HepG2 (cell line): ENCODE results near the gene ETV2. TPM values are rescaled to one million over a fixed set of nuclear protein-coding genes. Genes with fewer than 3 reads are reported as not detected.

Experiments used
- AHR ChIP-seq: IDR thresholded peaks from 2 replicates; pipeline ENCODE4 v1.6.1; 2018; ENCODE audit warnings: missing genetic modification reagents, missing compliant biosample characterization
- ATF7 ChIP-seq, 2 experiments: fragments of 450-650 bp in 1 of 2; sonication (generic) in 1 of 2; formaldehyde crosslinking in 1 of 2; IDR thresholded peaks; 2 replicates each; pipeline versions ENCODE4 v1.4.0 to v1.6.1; 2016 to 2020; ENCODE audit warnings: antibody characterized with exemption in 1 of 2, mild to moderate bottlenecking in 1 of 2, missing genetic modification reagents in 1 of 2
- CAMTA2 ChIP-seq: sonication (generic); formaldehyde crosslinking; IDR thresholded peaks from 2 replicates; pipeline ENCODE4 v1.4.0; 2020; ENCODE audit warnings: mild to moderate bottlenecking, missing genetic modification reagents, borderline replicate concordance
- ELF3 ChIP-seq: IDR thresholded peaks from 2 replicates; pipeline ENCODE4 v1.6.1; 2016; ENCODE audit warnings: missing genetic modification reagents, missing compliant biosample characterization
- ESRRA ChIP-seq: sonication (generic); formaldehyde crosslinking; IDR thresholded peaks from 2 replicates; pipeline ENCODE4 v1.5.1; 2020; ENCODE audit warnings: mild to moderate bottlenecking, low read depth, missing genetic modification reagents
- FOXC1 ChIP-seq: sonication (generic); formaldehyde crosslinking; IDR thresholded peaks from 2 replicates; pipeline ENCODE4 v1.8.0; 2022; ENCODE audit warnings: mild to moderate bottlenecking, missing genetic modification reagents, borderline replicate concordance
- HOXA3 ChIP-seq: sonication (generic); formaldehyde crosslinking; IDR thresholded peaks from 2 replicates; pipeline ENCODE4 v1.5.0; 2020; ENCODE audit warnings: missing genetic modification reagents
- ISL2 ChIP-seq: sonication (generic); formaldehyde crosslinking; IDR thresholded peaks from 2 replicates; pipeline ENCODE4 v1.5.0; 2020; ENCODE audit warnings: missing genetic modification reagents
- POLR2A ChIP-seq, 2 experiments: IDR thresholded peaks; 2 replicates each; pipeline ENCODE4 v1.6.1; 2011; ENCODE audit warnings: low read depth in 2 of 2, low read length in 2 of 2, mild to moderate bottlenecking in 1 of 2, moderate library complexity in 1 of 2; ENCODE audit not compliant: insufficient read depth in 1 of 2
- RCOR2 ChIP-seq: IDR thresholded peaks from 2 replicates; pipeline ENCODE4 v1.6.1; 2016; ENCODE audit warnings: missing biosample characterization, missing genetic modification reagents
- SIN3B ChIP-seq: fragments of 150-350 bp; IDR thresholded peaks from 2 replicates; pipeline ENCODE4 v1.6.1; 2014; ENCODE audit warnings: low read length
- SIX1 ChIP-seq: sonication (generic); formaldehyde crosslinking; IDR thresholded peaks from 2 replicates; pipeline ENCODE4 v1.4.0; 2020; ENCODE audit warnings: missing genetic modification reagents, borderline replicate concordance
- SMARCC2 ChIP-seq: fragments of 450-650 bp; IDR thresholded peaks from 2 replicates; pipeline ENCODE4 v1.6.1; 2017; ENCODE audit warnings: antibody characterized with exemption, mild to moderate bottlenecking
- SOX13 ChIP-seq, 3 experiments: fragments of 450-650 bp in 1 of 3; sonication (generic) in 1 of 3; formaldehyde crosslinking in 1 of 3; IDR thresholded peaks in 2 of 3; conservative IDR thresholded peaks in 1 of 3; 2 replicates each; pipeline versions ENCODE4 v1.5.0 to v1.6.1; 2016 to 2020; ENCODE audit warnings: antibody characterized with exemption in 1 of 3, mild to moderate bottlenecking in 1 of 3, missing compliant biosample characterization in 1 of 3, missing genetic modification reagents in 1 of 3, moderate library complexity in 1 of 3
- WIZ ChIP-seq: sonication (generic); formaldehyde crosslinking; IDR thresholded peaks from 2 replicates; pipeline ENCODE4 v1.5.1; 2020; ENCODE audit warnings: mild to moderate bottlenecking, missing genetic modification reagents
- ZEB1 ChIP-seq: IDR thresholded peaks from 2 replicates; pipeline ENCODE4 v1.6.1; 2012; ENCODE audit warnings: mild to moderate bottlenecking, low read depth, inconsistent platforms; ENCODE audit not compliant: insufficient replicate concordance
- ZFY ChIP-seq: sonication (generic); formaldehyde crosslinking; IDR thresholded peaks from 2 replicates; pipeline ENCODE4 v1.4.0; 2020; ENCODE audit warnings: missing genetic modification reagents
- ZNF331 ChIP-seq: sonication (generic); formaldehyde crosslinking; IDR thresholded peaks from 2 replicates; pipeline ENCODE4 v1.4.0; 2020; ENCODE audit warnings: missing genetic modification reagents
- ZNF441 ChIP-seq: sonication (generic); formaldehyde crosslinking; IDR thresholded peaks from 2 replicates; pipeline ENCODE4 v1.7.0; 2021; ENCODE audit warnings: missing genetic modification reagents, borderline replicate concordance
- ZNF567 ChIP-seq: sonication (generic); formaldehyde crosslinking; IDR thresholded peaks from 2 replicates; pipeline ENCODE4 v1.8.1; 2023; ENCODE audit warnings: mild to moderate bottlenecking, missing genetic modification reagents, borderline replicate concordance
- ZNF737 ChIP-seq: sonication (generic); formaldehyde crosslinking; IDR thresholded peaks from 2 replicates; pipeline ENCODE4 v1.5.0; 2020; ENCODE audit warnings: missing genetic modification reagents, mild to moderate bottlenecking, borderline replicate concordance
- ZSCAN5A ChIP-seq: sonication (generic); formaldehyde crosslinking; IDR thresholded peaks from 2 replicates; pipeline ENCODE4 v1.8.0; 2022; ENCODE audit warnings: mild to moderate bottlenecking, missing genetic modification reagents, borderline replicate concordance
- ZSCAN9 ChIP-seq: IDR thresholded peaks from 2 replicates; pipeline ENCODE4 v1.6.1; 2016; ENCODE audit warnings: borderline replicate concordance
- polyA plus RNA-seq, 8 experiments: library from polyadenylated mRNA; depleted of rRNA in 3 of 8; stranded (reverse) in 7 of 8; unstranded in 1 of 8; fragments of >200 nt; fragmentation: Illumina TruSeq in 4 of 8; extraction: Trizol in 4 of 8; gene quantifications; 2 replicates each; pipeline versions ENCODE4 v1.2.1 to v1.2.3, GENCODE V29; 2011 to 2016; ENCODE audit warnings: low read depth in 4 of 8, missing spikeins in 1 of 8, mixed read lengths in 1 of 8; ENCODE audit not compliant: insufficient read depth in 1 of 8
- total RNA-seq, 5 experiments: library from RNA; depleted of rRNA; stranded (reverse); fragments of >200 nt; fragmentation: Illumina TruSeq; extraction: Trizol; gene quantifications; 2 replicates each; pipeline ENCODE4 v1.2.3, GENCODE V29; 2016; ENCODE audit warnings: low read depth in 1 of 5
- TF ChIP-seq, protein P1 (sequence below): sonication (generic); formaldehyde crosslinking; IDR thresholded peaks from 2 replicates; pipeline ENCODE4 v1.4.0; 2020; ENCODE audit warnings: missing genetic modification reagents
- TF ChIP-seq, protein P2 (sequence below): sonication (generic); formaldehyde crosslinking; IDR thresholded peaks from 2 replicates; pipeline ENCODE4 v1.4.0; 2020; ENCODE audit warnings: missing genetic modification reagents
- TF ChIP-seq, protein P3 (sequence below): IDR thresholded peaks from 2 replicates; pipeline ENCODE4 v1.6.1; 2016; ENCODE audit warnings: missing compliant biosample characterization, missing genetic modification reagents, borderline replicate concordance

Gene ETV2
- total and polyA plus RNA-seq, 2 of the 13 experiments (the other 11 are each of a cell fraction or from before 2014, with no cell fraction given) = 0.07 to 0.20 TPM

GRCh38 chr19:35628565-35629331, 12.8 kb upstream of the ETV2 start, which contains the start of gene RBM42 (continued):
- TF ChIP-seq ZNF441 (CRISPR knock-in tag) (no peak; the same call in 1 of the 2 replicates), ESRRA (CRISPR knock-in tag) (peak; percentile 64), SIN3B (peak; percentile 99), SMARCC2 (peak; percentile 84; the same call in 1 of the 2 replicates), AHR (CRISPR knock-in tag) (peak; percentile 59; the same call in 1 of the 2 replicates), ZNF567 (CRISPR knock-in tag) (no peak), CAMTA2 (peak; percentile 25; the same call in 1 of the 2 replicates), ZFY (CRISPR knock-in tag) (peak; percentile 79), WIZ (peak; percentile 33; the same call in 1 of the 2 replicates), HOXA3 (CRISPR knock-in tag) (peak; percentile 99), SOX13 (IDR thresholded peaks at IDR 0.05) (no peak), SOX13 (CRISPR knock-in tag; conservative IDR thresholded peaks at IDR 0.05 in 1 of 2, IDR thresholded peaks at IDR 0.05 in 1 of 2) (0 out of 4 replicates have a peak, but pooled peaks of 1 of the 2 experiments have one; percentile 19), ZEB1 (no peak), RCOR2 (CRISPR knock-in tag) (no peak), SIX1 (CRISPR knock-in tag) (no peak; the same call in 1 of the 2 replicates), ZSCAN9 (CRISPR knock-in tag) (no peak; the same call in 1 of the 2 replicates), ATF7 (IDR thresholded peaks at IDR 0.05) (peak; percentile 100), ATF7 (CRISPR knock-in tag; IDR thresholded peaks at IDR 0.05) (peak; percentile 99), ZNF737 (CRISPR knock-in tag) (no peak), FOXC1 (CRISPR knock-in tag) (peak; percentile 83), ISL2 (peak; percentile 48; the same call in 1 of the 2 replicates), ZNF331 (CRISPR knock-in tag) (peak; percentile 59; the same call in 1 of the 2 replicates), POLR2A (IDR thresholded peaks at IDR 0.05; ENCODE audit: insufficient read depth in 1 of 2, low read depth in 2 of 2, low read length in 2 of 2) (peak; percentile 55 to 70; a peak in 3 of 4 replicates), ELF3 (CRISPR knock-in tag) (peak; percentile 55), ZSCAN5A (CRISPR knock-in tag) (peak; percentile 24; the same call in 1 of the 2 replicates)
- TF ChIP-seq, protein P1, sequence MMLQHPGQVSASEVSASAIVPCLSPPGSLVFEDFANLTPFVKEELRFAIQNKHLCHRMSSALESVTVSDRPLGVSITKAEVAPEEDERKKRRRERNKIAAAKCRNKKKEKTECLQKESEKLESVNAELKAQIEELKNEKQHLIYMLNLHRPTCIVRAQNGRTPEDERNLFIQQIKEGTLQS = peak; percentile 54; the same call in 1 of the 2 replicates
- TF ChIP-seq, protein P2, sequence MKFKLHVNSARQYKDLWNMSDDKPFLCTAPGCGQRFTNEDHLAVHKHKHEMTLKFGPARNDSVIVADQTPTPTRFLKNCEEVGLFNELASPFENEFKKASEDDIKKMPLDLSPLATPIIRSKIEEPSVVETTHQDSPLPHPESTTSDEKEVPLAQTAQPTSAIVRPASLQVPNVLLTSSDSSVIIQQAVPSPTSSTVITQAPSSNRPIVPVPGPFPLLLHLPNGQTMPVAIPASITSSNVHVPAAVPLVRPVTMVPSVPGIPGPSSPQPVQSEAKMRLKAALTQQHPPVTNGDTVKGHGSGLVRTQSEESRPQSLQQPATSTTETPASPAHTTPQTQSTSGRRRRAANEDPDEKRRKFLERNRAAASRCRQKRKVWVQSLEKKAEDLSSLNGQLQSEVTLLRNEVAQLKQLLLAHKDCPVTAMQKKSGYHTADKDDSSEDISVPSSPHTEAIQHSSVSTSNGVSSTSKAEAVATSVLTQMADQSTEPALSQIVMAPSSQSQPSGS (CRISPR knock-in tag) = peak; percentile 98
- TF ChIP-seq, protein P3, sequence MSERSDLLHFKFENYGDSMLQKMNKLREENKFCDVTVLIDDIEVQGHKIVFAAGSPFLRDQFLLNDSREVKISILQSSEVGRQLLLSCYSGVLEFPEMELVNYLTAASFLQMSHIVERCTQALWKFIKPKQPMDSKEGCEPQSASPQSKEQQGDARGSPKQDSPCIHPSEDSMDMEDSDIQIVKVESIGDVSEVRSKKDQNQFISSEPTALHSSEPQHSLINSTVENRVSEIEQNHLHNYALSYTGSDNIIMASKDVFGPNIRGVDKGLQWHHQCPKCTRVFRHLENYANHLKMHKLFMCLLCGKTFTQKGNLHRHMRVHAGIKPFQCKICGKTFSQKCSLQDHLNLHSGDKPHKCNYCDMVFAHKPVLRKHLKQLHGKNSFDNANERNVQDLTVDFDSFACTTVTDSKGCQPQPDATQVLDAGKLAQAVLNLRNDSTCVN (CRISPR knock-in tag) = 0 out of 2 replicates have a peak, but pooled peaks have one; percentile 26
